DMS 273 (cell line): Measurements from ENCODE around the gene CGGBP1.
A peak's percentile ranks its signal among the peaks of the same experiment; 100 is the strongest.
"Not testable (repeated sequence)": the region's sequence is repeated elsewhere in the genome, so short reads cannot be mapped to it uniquely, and the experiment has no call there.

Experiments
- DNase-seq: peaks from one replicate; lab custom pipeline; 2025; ENCODE audit not compliant: unreplicated experiment; lab: John Stamatoyannopoulos, UW

CGGBP1 gene

GRCh38 chr3:88034491-88035275 is 24.1 kb downstream of the CGGBP1 start:
- DNase-seq, result no peak

DNA sequence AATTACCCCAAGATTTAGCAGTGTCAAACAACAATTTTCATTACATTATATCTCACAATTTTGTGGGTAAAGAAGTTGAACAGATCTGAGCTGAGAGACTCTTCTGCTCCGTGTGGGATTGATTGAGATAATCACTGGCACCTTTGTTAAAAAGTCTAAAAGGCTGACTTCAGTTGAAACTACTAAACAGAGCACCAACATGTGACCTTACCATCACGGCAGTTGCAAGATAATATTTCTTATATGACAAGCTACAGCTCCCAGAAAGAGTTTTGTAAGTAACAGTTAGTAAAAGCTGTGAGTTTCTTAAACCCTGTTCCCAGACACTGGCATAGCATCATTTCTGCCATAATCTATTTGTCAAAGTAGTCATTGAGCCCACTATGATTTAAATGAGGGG is 25.0 kb downstream of the CGGBP1 start:
- no peak for DNase-seq

DNA sequence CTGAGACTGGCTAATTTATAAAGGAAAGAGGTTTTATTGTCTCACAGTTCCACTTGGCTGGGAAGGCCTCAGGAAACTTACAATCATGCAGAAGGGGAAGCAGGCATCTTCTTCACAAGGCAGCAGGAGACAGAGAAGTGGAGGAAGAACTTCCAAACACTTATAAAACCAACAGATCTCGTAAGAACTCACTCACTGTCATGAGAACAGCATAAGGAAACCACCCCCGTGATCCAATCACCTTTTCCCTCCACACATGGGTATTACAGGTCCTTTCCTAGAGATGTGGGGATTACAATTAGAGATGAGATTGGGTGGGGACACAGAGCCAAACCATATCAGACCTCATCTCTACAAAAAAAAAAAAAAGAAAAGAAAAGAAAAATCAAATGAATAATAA is 25.7 kb downstream of the CGGBP1 start:
- no peak for DNase-seq

DNA sequence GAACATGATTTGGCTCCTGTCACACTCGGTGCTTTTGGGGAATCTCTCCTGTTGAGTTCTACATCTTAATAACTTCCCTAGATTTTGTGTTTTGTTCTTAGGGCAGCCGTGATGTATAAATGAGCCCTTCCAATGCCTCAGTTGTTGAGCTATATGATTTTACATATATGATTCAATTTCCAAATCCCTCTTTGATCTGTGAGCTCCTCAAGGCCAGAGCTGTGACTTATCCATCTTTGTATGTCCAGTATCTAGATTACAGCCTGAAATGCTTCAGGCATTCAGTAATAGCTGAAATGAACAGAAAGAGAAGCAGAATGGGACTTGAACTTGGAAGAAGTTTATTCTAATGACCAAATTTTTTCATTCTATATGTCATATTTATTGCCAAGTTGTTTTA is 26.6 kb downstream of the CGGBP1 start:
- no peak for DNase-seq

DNA sequence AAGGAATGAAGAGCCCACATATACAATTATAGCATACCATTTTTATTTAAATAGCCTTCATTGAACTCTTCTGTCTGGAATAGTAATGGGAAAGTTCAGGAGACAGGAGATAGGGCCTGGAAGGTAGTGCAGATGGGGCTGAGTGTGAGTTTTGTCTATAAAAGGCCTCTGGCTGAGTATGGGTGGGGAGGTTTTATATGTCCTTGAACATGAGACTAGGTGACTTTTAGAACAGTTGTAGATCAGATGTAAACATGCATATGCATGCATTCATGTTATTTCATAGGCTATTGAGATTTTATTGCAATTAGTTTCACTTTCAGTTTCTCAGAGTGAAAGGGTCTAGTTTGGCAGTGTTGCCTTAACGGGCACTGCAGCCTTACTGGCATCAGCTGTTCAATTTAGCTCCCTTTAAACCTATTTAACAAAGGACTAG is 27.1 kb downstream of the CGGBP1 start:
- DNase-seq, result peak; percentile 39

DNA sequence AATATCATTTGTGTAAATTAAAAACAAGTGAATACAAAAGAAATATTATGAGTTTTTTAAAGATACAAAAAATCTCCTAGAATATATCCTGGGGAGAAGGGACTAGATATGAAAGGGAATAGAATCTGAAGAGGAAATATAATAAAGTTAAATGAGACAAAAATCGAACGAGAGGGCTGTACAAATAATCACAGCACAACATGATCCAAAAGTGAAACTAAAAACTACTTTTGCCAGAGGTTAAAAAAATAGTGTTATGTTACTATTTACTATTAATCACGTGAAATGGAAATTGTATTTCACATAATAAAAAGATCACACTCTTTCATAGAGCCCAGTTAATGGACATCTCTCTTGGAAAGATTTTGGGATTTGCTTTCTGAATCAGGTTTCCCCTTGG is 28.6 kb downstream of the CGGBP1 start:
- no peak for DNase-seq

DNA sequence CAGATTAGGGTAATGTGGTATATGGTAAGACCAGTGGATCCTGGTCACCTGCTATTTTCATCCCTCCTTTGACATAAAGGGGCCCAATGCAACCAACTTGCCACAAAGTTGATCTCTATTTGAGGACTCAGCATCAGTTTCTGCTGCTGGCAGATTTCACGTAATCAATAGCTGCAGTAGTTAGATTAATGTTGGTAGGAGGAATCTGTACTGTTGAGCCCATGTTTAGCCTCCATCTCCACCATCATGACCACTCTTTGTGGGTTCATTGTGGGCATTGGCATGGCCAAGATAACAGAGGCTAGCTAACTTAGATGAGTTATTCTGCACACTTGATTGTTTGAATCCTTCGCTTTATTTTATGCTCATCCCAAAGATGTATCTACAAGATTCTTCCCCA is 29.9 kb downstream of the CGGBP1 start:
- DNase-seq, result no peak

DNA sequence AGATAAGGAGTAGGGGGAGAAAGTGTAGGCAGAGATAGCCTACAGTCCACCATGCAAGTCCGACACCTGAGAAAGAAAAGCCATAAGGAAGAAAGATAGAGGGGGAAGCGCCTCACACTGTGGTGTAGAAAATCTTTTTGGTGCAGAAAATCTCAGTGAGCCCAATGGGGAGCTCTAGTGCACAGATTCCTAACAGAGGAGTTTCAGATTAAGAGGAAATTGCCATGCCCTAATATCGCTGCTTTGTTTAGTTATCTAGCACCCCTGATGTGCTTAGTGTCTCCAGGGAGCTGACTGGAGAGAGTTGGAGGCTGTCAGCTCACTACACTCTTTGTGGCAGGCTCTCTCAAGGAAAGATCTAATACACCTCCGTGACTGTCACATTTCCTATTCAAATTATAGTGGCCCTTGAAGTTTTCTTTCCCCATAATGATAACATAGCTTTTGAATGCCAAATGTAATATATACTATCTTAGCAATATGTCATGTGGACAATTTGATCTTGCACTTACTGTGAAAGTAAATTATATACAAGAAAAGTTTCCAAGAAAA is 33.7 kb downstream of the CGGBP1 start:
- no peak for DNase-seq

DNA sequence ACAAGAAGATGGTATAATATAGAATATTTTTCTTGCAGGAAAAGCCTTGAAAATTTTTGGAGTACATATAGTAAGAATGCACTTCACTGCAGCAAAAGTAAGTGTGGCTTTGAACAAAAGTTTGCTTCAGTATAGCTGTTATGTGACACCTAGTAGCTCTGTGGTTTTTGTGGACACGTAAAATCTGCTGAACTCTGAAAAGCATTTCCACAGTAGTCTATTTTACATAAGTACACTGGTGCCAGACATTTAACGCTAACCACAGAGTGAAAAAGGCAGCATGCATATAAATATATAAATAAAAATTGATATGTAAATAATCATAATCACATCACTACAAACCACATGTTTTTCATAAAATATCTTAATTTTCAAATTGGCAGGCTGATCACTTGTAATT is 39.8 kb downstream of the CGGBP1 start:
- DNase-seq, result no peak

GRCh38 chr3:88015656-88016055 is 43.1 kb downstream of the CGGBP1 start:
- DNase-seq, result not testable (repeated sequence)

- DNase-seq, result no peak
Observed at GRCh38 chr3:88013592-88013991, 45.2 kb downstream of the CGGBP1 start.

DNA sequence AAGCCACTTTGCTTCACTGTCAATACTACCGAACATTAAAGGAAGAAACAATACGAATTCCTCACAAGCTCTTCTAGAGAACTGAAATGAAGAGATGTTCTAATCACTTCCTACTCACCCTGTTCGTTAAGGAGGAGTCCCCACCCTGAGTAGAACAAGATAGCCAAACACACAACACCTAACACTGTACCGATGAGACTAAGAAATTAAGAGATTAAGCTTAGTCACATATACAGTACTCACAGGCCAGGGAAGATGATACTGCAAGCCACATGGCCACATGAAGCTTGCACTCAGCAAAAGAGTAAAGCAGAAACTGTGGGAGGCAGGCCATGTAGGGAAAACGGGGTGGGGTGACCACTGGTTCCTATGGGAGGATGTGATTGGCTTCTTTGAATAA is 48.0 kb downstream of the CGGBP1 start:
- no peak for DNase-seq

- DNase-seq, result no peak
Observed at GRCh38 chr3:88009066-88009465, 49.7 kb downstream of the CGGBP1 start.

GRCh38 chr3:88005066-88005465 is 53.7 kb downstream of the CGGBP1 start:
- DNase-seq, result peak; percentile 25

DNA sequence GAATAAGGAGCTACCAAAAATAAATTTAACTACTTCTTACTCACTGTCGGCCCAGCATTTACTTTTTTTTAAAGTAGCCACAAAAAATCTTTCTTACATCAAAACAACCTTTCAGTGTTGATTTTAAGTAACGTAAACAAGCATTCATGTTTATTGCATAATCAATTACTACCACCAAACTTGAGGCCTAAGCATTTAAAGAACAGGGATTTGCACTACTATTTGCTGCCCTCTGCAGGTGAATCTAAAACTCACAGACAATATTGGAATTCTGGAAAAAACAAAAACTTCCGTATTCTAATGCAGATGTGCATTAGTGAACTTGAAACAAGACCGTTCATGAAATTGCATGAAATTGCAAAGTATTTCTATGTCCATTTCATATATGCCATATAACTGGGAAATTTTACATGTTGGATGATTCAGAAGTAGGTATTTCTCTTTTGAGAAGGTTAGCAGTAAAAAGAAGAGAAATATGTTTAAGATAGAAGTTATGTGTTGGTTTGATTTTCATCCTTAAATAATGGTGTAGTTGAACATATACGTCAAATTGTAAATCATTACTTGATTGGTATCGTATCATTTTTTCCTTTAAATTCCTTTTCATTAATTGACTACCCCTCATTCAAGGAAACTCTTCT is 55.6 kb downstream of the CGGBP1 start:
- DNase-seq, result peak; percentile 47

- no peak for DNase-seq
Observed at GRCh38 chr3:88002448-88002847, 56.4 kb downstream of the CGGBP1 start.
